SK-N-SH (cell line): ENCODE measurements around the gene TNNT3. TPM values are rescaled to one million over a fixed set of nuclear protein-coding genes. Genes with fewer than 3 reads are reported as not detected.

ENCODE experiments used
- CTCF ChIA-PET: fragments of 300-600, 350-600 bp; formaldehyde crosslinking; extraction: SDS; loops from one replicate; lab custom pipeline; 2021; lab: Yijun Ruan, JAX
- POLR2A ChIA-PET: fragments of 350-600 bp; sonication (Branson Sonifier 250); formaldehyde crosslinking; extraction: SDS; loops from one replicate; lab custom pipeline; 2020; ENCODE audit warnings: antibody characterized with exemption, inconsistent platforms; lab: Yijun Ruan, JAX
- DNase-seq: peaks from one replicate; pipeline ENCODE4 v3.0.0; 2012
- H2AFZ ChIP-seq: fragments of 200-600 bp; sonication (generic); 2 replicates; pipeline ENCODE4 v1.8.1; 2016; ENCODE audit warnings: antibody characterized with exemption, mild to moderate bottlenecking, low read depth
- H3F3A ChIP-seq: fragments of 200-600 bp; sonication (generic); replicated peaks from 2 replicates; pipeline ENCODE3; 2016; ENCODE audit warnings: antibody characterized with exemption, mild to moderate bottlenecking; ENCODE audit not compliant: insufficient read depth
- H3K27ac ChIP-seq, 2 experiments: fragments of 200-500 bp in 1 of 2; fragments of 200-600 bp in 1 of 2; sonication (Bioruptor generic) in 1 of 2; sonication (generic), shearing (Covaris generic) in 1 of 2; 2 replicates each; pipeline versions ENCODE4 v1.5.1 to v1.6.1; 2014 to 2016; ENCODE audit warnings: low read depth in 2 of 2, inconsistent platforms in 1 of 2, low read length in 1 of 2, mild to moderate bottlenecking in 1 of 2, mixed read lengths in 1 of 2
- H3K27me3 ChIP-seq: fragments of 200-600 bp; sonication (generic), shearing (Covaris generic); 2 replicates; pipeline ENCODE4 v1.6.1; 2016; ENCODE audit warnings: mixed run types; ENCODE audit not compliant: insufficient read depth
- H3K36me3 ChIP-seq, 2 experiments: fragments of 200-500 bp in 1 of 2; fragments of 200-600 bp in 1 of 2; sonication (Bioruptor generic) in 1 of 2; sonication (generic) in 1 of 2; replicated peaks in 1 of 2; 2 replicates each; pipeline versions ENCODE3 to v1.5.1; 2014 to 2016; ENCODE audit warnings: low read length in 1 of 2, mild to moderate bottlenecking in 1 of 2; ENCODE audit not compliant: insufficient read depth in 2 of 2, control insufficient read depth in 1 of 2
- H3K4me1 ChIP-seq, 2 experiments: fragments of 200-500 bp in 1 of 2; fragments of 200-600 bp in 1 of 2; sonication (Bioruptor generic) in 1 of 2; sonication (generic), shearing (Covaris generic) in 1 of 2; 2 replicates each; pipeline versions ENCODE4 v1.5.1 to v1.6.1; 2014 to 2016; ENCODE audit warnings: low read depth in 1 of 2, low read length in 1 of 2, mixed run types in 1 of 2; ENCODE audit not compliant: insufficient read depth in 2 of 2, control insufficient read depth in 1 of 2
- H3K4me2 ChIP-seq: fragments of 200-600 bp; sonication (generic), shearing (Covaris generic); 2 replicates; pipeline ENCODE4 v1.6.1; 2017; ENCODE audit warnings: mixed run types
- H3K4me3 ChIP-seq, 2 experiments: fragments of 200-500 bp in 1 of 2; fragments of 200-600 bp in 1 of 2; sonication (Bioruptor generic) in 1 of 2; sonication (generic), shearing (Covaris generic) in 1 of 2; 2 replicates each; pipeline versions ENCODE4 v1.5.1 to v1.8.1; 2014 to 2016; ENCODE audit warnings: low read depth in 2 of 2, inconsistent platforms in 1 of 2, low read length in 1 of 2, mild to moderate bottlenecking in 1 of 2, mixed read lengths in 1 of 2, moderate library complexity in 1 of 2
- H3K79me2 ChIP-seq: fragments of 200-600 bp; sonication (generic); 2 replicates; pipeline ENCODE4 v1.8.1; 2017; ENCODE audit warnings: mild to moderate bottlenecking; ENCODE audit not compliant: insufficient read depth
- H3K9ac ChIP-seq: fragments of 200-600 bp; sonication (generic); 2 replicates; pipeline ENCODE4 v1.6.1; 2017; ENCODE audit warnings: mixed run types
- H3K9me2 ChIP-seq: fragments of 200-600 bp; sonication (generic); 2 replicates; pipeline ENCODE4 v1.6.1; 2017; ENCODE audit warnings: mixed run types
- H3K9me3 ChIP-seq: fragments of 200-600 bp; sonication (generic); 2 replicates; pipeline ENCODE4 v1.6.1; 2017; ENCODE audit warnings: mixed run types, mild to moderate bottlenecking, moderate library complexity
- H4K20me1 ChIP-seq: fragments of 200-600 bp; sonication (generic); 2 replicates; pipeline ENCODE4 v1.6.1; 2017; ENCODE audit warnings: mild to moderate bottlenecking, mixed run types; ENCODE audit not compliant: insufficient read depth
- CHD2 ChIP-seq: fragments of 150-350 bp; IDR thresholded peaks from 2 replicates; pipeline ENCODE4 v1.6.1; 2018; ENCODE audit warnings: low read length; ENCODE audit not compliant: partially characterized antibody
- EP300 ChIP-seq, 2 experiments: IDR thresholded peaks; 2 replicates each; pipeline versions ENCODE4 v1.4.0 to v1.6.1; 2012; ENCODE audit warnings: borderline replicate concordance in 1 of 2, low read depth in 1 of 2, low read length in 1 of 2
- EZH2phosphoT487 ChIP-seq: fragments of 200-600 bp; sonication (generic); IDR thresholded peaks from 2 replicates; pipeline ENCODE4 v1.6.1; 2017; ENCODE audit warnings: low read depth, mixed run types, mild to moderate bottlenecking, antibody characterized with exemption, moderate library complexity, borderline replicate concordance
- FOSL2 ChIP-seq: IDR thresholded peaks from 2 replicates; pipeline ENCODE4 v1.4.0; 2012; ENCODE audit warnings: low read depth, mild to moderate bottlenecking, moderate library complexity, borderline replicate concordance
- FOXJ3 ChIP-seq: sonication (generic); formaldehyde crosslinking; IDR thresholded peaks from 2 replicates; pipeline ENCODE4 v1.5.1; 2020; ENCODE audit warnings: mild to moderate bottlenecking, missing genetic modification reagents
- JUND ChIP-seq: IDR thresholded peaks from 2 replicates; pipeline ENCODE4 v1.4.0; 2012
- MXI1 ChIP-seq: IDR thresholded peaks from 2 replicates; pipeline ENCODE4 v1.6.1; 2012; ENCODE audit warnings: mild to moderate bottlenecking, low read depth, low read length, improper control_type of control experiment
- NFIC ChIP-seq: IDR thresholded peaks from 2 replicates; pipeline ENCODE4 v1.4.0; 2012; ENCODE audit warnings: borderline replicate concordance
- RAD21 ChIP-seq: IDR thresholded peaks from 2 replicates; pipeline ENCODE4 v1.6.1; 2012; ENCODE audit warnings: mild to moderate bottlenecking, low read length
- RFX5 ChIP-seq: IDR thresholded peaks from 2 replicates; pipeline ENCODE4 v1.6.1; 2012; ENCODE audit warnings: mild to moderate bottlenecking, improper control_type of control experiment, low read length
- SMC3 ChIP-seq: IDR thresholded peaks from 2 replicates; pipeline ENCODE4 v1.6.1; 2012; ENCODE audit warnings: low read depth, low read length, improper control_type of control experiment
- TAF1 ChIP-seq: IDR thresholded peaks from 2 replicates; pipeline ENCODE4 v1.6.1; 2012; ENCODE audit warnings: low read depth, mild to moderate bottlenecking, low read length, moderate library complexity, borderline replicate concordance
- TCF12 ChIP-seq: IDR thresholded peaks from 2 replicates; pipeline ENCODE4 v1.4.0; 2012
- USF1 ChIP-seq: IDR thresholded peaks from 2 replicates; pipeline ENCODE4 v1.4.0; 2012; ENCODE audit warnings: low read depth, borderline replicate concordance
- ZBTB33 ChIP-seq: IDR thresholded peaks from 2 replicates; pipeline ENCODE4 v1.4.0; 2012; ENCODE audit warnings: low read depth, borderline replicate concordance
- WGBS: methylation state at CpG from one replicate; pipeline ENCODE4 v1.1.6; 2017; ENCODE audit warnings: low lambda C conversion rate; 5-methylcytosine and 5-hydroxymethylcytosine counted together
- polyA plus RNA-seq, 3 experiments: library from polyadenylated mRNA; depleted of rRNA; stranded (reverse); fragments of >200 nt; gene quantifications; 2 replicates each; pipeline ENCODE4 v1.2.3, GENCODE V29; 2012
- TF ChIP-seq, protein P1 (sequence below): fragments of 200-600 bp; sonication (generic); IDR thresholded peaks from 2 replicates; pipeline ENCODE4 v1.6.1; 2017; ENCODE audit warnings: antibody characterized with exemption, mild to moderate bottlenecking, moderate library complexity

TNNT3 gene
- polyA plus RNA-seq, 1 of the 3 experiments (the other 2 are of a cell fraction), result not detected

DNA sequence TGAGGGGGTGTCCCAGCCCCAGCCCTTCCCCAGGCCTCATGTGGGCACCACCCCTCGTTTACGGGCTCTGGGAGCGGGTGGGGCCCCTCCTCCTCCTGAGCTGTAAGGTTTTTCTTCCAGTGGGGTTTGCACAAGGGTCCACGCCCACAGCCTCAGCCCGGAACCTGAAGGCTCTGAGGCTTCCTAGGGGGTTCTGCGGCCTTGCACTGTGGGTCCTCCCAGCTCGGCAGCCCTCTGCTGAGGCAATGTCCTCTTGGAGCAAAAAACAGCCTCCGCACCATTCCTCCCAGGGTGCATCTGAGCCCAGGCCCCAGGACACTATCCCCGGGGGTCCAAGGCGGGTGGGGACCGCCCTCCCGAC is 64.1 kb downstream of the TNNT3 start (continued):
- no peak for TF ChIP-seq FOXJ3 (CRISPR knock-in tag)
- TF ChIP-seq SMC3, result no peak
- TF ChIP-seq, protein P1, sequence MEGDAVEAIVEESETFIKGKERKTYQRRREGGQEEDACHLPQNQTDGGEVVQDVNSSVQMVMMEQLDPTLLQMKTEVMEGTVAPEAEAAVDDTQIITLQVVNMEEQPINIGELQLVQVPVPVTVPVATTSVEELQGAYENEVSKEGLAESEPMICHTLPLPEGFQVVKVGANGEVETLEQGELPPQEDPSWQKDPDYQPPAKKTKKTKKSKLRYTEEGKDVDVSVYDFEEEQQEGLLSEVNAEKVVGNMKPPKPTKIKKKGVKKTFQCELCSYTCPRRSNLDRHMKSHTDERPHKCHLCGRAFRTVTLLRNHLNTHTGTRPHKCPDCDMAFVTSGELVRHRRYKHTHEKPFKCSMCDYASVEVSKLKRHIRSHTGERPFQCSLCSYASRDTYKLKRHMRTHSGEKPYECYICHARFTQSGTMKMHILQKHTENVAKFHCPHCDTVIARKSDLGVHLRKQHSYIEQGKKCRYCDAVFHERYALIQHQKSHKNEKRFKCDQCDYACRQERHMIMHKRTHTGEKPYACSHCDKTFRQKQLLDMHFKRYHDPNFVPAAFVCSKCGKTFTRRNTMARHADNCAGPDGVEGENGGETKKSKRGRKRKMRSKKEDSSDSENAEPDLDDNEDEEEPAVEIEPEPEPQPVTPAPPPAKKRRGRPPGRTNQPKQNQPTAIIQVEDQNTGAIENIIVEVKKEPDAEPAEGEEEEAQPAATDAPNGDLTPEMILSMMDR, result no peak

- Histone ChIP-seq H3K4me3 (no peak overlapping the region), H3K36me3 (no peaks in the 10 kb centered on the region), H3K27me3 (no peaks in the 10 kb centered on the region), H3K9me3 (no peaks in the 10 kb centered on the region), H3K4me2 (no peak overlapping the region), H4K20me1 (no peaks in the 10 kb centered on the region), H3K9ac (no peak overlapping the region), H3K27ac (no peak overlapping the region), H3K9me2 (no peaks in the 10 kb centered on the region), H3F3A (no peaks in the 10 kb centered on the region), H3K4me1 (no peaks in the 10 kb centered on the region; a peak in 1 of 4 replicates), H2AFZ (no peak overlapping the region), H3K79me2 (no peaks in the 10 kb centered on the region)
- ChIA-PET POLR2A (interaction anchor here (2.5 kb wide), 1 partner anchor 10 kb away, joined by 9 read pairs; the partner anchor contains the start of gene H19), CTCF (interaction anchor here (1.0 to 4.6 kb wide), 4 partner anchors 11 to 163 kb away, joined by 3 to 16 read pairs (median 3); no protein-coding TSS in a partner anchor)
- WGBS, result no CpG with 5 or more reads among the region's 6 CpGs
- no peak for DNase-seq
- TF ChIP-seq RAD21 (no peak), RFX5 (no peak), FOSL2 (no peak), FOXJ3 (CRISPR knock-in tag) (no peak), EP300 (IDR thresholded peaks at IDR 0.05; ENCODE audit: borderline replicate concordance in 1 of 2, low read depth in 1 of 2, low read length in 1 of 2) (no peak), SMC3 (no peak), NFIC (no peak), TCF12 (no peak), USF1 (no peak), CHD2 (no peak), TAF1 (no peak), ZBTB33 (no peak), EZH2phosphoT487 (no peak), MXI1 (no peak), JUND (no peak)
Measured at GRCh38 chr11:1987024-1987423, 67.5 kb downstream of the TNNT3 start.
